GM12873 (cell line): ENCODE results near the gene ING4.

Experiments
- TF ChIP-seq, protein P1 (sequence below): IDR thresholded peaks from 2 replicates; pipeline ENCODE4 v1.5.1; 2012; ENCODE audit warnings: low read depth, mild to moderate bottlenecking, moderate library complexity, low read length, control low read depth; ENCODE audit not compliant: insufficient read depth; ENCODE audit errors: missing control alignments

The ING4 gene

DNA sequence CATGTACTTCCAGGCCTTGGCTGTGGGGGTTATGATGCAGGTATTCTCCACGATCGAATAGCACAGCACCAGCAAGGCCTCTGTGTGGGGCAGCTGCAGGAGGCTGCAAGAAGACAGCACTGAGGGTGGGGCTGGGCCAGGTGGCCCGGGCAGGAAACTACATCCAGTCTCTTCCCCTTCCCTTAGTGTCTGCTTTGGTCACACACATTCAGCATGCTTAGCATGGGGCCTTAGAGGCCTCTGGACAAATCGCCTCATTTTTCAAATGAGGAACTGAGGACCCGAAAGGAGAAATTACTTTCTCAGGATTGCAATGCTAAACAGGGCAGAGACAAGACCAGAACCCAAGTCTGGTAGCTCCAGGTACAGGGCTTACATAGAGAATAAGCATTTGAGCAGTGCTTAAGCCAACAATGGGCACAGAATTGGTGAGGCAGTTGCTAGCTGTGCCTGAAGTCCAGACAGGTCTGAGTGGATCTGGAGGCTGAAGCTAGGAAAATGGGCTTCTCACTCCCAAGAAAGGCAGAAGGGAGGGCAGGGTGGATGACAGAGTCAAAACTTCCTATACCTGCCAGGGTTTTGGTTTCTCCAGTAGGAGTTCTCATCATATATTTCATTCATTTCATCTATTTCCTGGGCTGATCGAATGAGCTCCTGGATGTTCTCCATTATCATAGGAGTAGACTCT, 19.2 kb downstream of the ING4 start:
- TF ChIP-seq, protein P1, sequence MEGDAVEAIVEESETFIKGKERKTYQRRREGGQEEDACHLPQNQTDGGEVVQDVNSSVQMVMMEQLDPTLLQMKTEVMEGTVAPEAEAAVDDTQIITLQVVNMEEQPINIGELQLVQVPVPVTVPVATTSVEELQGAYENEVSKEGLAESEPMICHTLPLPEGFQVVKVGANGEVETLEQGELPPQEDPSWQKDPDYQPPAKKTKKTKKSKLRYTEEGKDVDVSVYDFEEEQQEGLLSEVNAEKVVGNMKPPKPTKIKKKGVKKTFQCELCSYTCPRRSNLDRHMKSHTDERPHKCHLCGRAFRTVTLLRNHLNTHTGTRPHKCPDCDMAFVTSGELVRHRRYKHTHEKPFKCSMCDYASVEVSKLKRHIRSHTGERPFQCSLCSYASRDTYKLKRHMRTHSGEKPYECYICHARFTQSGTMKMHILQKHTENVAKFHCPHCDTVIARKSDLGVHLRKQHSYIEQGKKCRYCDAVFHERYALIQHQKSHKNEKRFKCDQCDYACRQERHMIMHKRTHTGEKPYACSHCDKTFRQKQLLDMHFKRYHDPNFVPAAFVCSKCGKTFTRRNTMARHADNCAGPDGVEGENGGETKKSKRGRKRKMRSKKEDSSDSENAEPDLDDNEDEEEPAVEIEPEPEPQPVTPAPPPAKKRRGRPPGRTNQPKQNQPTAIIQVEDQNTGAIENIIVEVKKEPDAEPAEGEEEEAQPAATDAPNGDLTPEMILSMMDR: no peak

DNA sequence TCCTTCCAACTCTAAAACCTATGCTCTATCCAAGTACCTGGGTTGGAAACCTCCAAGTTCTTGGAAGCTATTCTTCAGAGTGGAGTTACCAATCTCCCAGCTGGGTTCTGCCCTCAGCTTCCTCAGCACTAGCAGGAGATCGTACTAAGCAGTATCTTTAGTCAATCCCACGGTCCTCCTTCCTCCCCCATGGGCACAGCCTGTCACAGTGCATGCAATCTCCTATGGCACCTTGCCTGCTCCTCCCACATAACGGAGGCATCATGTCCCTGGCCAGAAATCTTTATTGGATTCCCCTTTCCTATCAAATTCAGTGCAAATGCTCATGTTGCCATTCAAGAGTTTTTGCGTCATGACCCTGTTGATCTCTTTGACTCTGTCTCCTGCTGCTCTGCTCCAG, 21.8 kb downstream of the ING4 start:
- TF ChIP-seq, protein P1: no peak

- TF ChIP-seq, protein P1: no peak
These were observed 22.4 kb downstream of the ING4 start for GRCh38 chr12:6640497-6640896.

GRCh38 chr12:6639151-6639801, 23.6 kb downstream of the ING4 start:
- TF ChIP-seq, protein P1: no peak

DNA sequence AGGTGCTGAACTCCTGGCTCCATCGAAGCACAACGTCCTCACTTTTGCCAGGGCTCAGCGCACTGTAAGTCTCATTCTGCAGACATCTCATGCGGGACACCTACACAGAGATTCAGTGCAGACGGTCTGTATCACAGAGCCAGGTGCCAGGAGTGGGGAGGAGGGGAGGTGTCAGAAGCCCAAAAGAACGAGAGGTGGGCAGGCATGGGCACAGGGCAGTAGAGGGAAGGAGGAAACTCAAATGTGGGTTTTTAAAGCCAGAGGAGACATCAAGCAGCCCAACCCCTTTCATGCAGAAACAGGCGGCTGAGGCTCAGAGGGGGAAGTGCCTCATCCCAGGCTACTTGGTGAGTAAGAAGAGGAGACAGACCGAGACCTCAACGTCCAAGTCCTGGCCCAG, 24.6 kb downstream of the ING4 start:
- TF ChIP-seq, protein P1: no peak

- TF ChIP-seq, protein P1: no peak
These were observed 26.9 kb downstream of the ING4 start, which contains the start of gene LPAR5 for GRCh38 chr12:6635856-6636531. Gene LPAR5, minus strand, starts transcription at chr12:6635959. Its CDS starts 14,711 bp downstream, at chr12:6621248.

DNA sequence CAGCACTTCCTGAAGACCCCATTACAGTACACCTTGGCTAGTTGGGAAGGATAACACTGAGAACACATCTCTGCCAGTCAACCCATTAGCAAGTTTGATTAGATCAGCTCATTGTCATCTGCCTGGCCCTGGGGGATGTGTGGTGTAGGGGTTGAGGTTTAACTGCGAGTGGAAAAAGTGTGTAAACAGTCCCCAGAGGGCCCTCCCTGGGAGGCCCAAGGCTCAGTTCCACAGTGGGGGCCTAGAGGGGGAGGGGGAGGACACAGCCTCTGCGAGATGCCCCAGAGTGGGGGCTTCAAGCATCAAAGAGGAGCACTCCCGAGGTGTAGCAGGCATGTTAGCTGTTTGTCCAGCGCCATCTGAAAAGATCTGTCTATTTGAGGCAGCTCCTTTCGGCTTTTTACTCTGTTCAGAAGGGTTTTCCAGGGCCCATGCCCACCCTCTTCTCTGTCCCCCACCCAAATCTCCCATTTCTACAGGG, 27.5 kb downstream of the ING4 start:
- TF ChIP-seq, protein P1: no peak
